PC-9 (cell line): ENCODE results near the gene KRT3. TPM values are rescaled to one million over a fixed set of nuclear protein-coding genes. Genes with fewer than 3 reads are reported as not detected.

Experiments
- BruUV-seq: library from RNA; stranded (reverse); fragments of 400-500 nt; replicated peaks from 2 replicates; lab custom pipeline; 2021; lab: Mats Ljungman, UMichigan
- CTCF ChIA-PET: fragments of 300-600 bp; sonication (Branson Sonifier 250); formaldehyde crosslinking; loops from one replicate; lab custom pipeline; 2022; ENCODE audit warnings: antibody characterized with exemption; lab: Charles Lee
- POLR2A ChIA-PET: fragments of 300-600 bp; sonication (Branson Sonifier 250); formaldehyde crosslinking; loops from one replicate; lab custom pipeline; 2022; ENCODE audit warnings: antibody characterized with exemption; ENCODE audit not compliant: unreplicated experiment; lab: Charles Lee
- DNase-seq, 2 experiments: peaks; one replicate each; pipeline versions ENCODE4 v3.0.0 to v3.0.0-alpha.2; 2015 to 2022; ENCODE audit warnings: mixed read lengths in 1 of 2
- H2AFZ ChIP-seq: fragments of 200-600 bp; sonication (generic); 2 replicates; pipeline ENCODE4 v1.8.1; 2017; ENCODE audit warnings: antibody characterized with exemption
- H3F3A ChIP-seq: fragments of 200-600 bp; sonication (generic); 2 replicates; pipeline ENCODE4 v1.8.1; 2017; ENCODE audit warnings: antibody characterized with exemption, mild to moderate bottlenecking, low read depth; ENCODE audit not compliant: insufficient read depth
- H3K27ac ChIP-seq: fragments of 200-600 bp; sonication (generic); 2 replicates; pipeline ENCODE4 v1.6.1; 2016; ENCODE audit warnings: mixed run types
- H3K27me3 ChIP-seq: fragments of 200-600 bp; sonication (generic); 2 replicates; pipeline ENCODE4 v1.6.1; 2016; ENCODE audit warnings: low read depth, mixed run types; ENCODE audit not compliant: insufficient read depth
- H3K36me3 ChIP-seq: fragments of 200-600 bp; sonication (generic); 2 replicates; pipeline ENCODE4 v1.6.1; 2016; ENCODE audit warnings: low read depth, mixed run types
- H3K4me1 ChIP-seq: fragments of 200-600 bp; sonication (generic); replicated peaks from 2 replicates; pipeline ENCODE4 v1.6.1; 2016; ENCODE audit warnings: mixed run types; ENCODE audit not compliant: insufficient read depth
- H3K4me2 ChIP-seq: fragments of 200-600 bp; sonication (generic); 2 replicates; pipeline ENCODE4 v1.6.1; 2017; ENCODE audit warnings: mixed run types
- H3K4me3 ChIP-seq: fragments of 200-600 bp; sonication (generic); 2 replicates; pipeline ENCODE4 v1.6.1; 2016; ENCODE audit warnings: mixed run types
- H3K79me2 ChIP-seq: fragments of 200-600 bp; sonication (generic); 2 replicates; pipeline ENCODE4 v1.6.1; 2017; ENCODE audit warnings: low read depth, mixed run types
- H3K9me2 ChIP-seq: fragments of 200-600 bp; sonication (generic); 2 replicates; pipeline ENCODE4 v1.8.1; 2017; ENCODE audit warnings: mild to moderate bottlenecking; ENCODE audit not compliant: insufficient read depth
- H3K9me3 ChIP-seq: fragments of 200-600 bp; sonication (generic); 2 replicates; pipeline ENCODE4 v1.8.1; 2016; ENCODE audit warnings: low read depth; ENCODE audit not compliant: insufficient read depth
- H4K20me1 ChIP-seq: fragments of 200-600 bp; sonication (generic); 2 replicates; pipeline ENCODE4 v1.8.1; 2017; ENCODE audit not compliant: insufficient read depth
- CTCF ChIP-seq: fragments of 200-600 bp; sonication (generic); conservative IDR thresholded peaks from 2 replicates; pipeline ENCODE4 v1.6.1; 2017; ENCODE audit warnings: mixed run types, antibody characterized with exemption, mild to moderate bottlenecking, moderate library complexity
- EZH2 ChIP-seq: fragments of 200-600 bp; sonication (generic); IDR thresholded peaks from 2 replicates; pipeline ENCODE4 v1.8.0; 2017; ENCODE audit warnings: antibody characterized with exemption, low read depth
- intact Hi-C: fragments of 100-400 bp; cut with micrococcal nuclease; formaldehyde crosslinking; loops from one replicate; pipeline ENCODE4 v1.10.0; 2022; ENCODE audit not compliant: unreplicated experiment
- total RNA-seq: library from RNA; stranded (reverse); gene quantifications from 2 replicates; pipeline ENCODE4 v1.2.3, GENCODE V29; 2021

Gene KRT3
- total RNA-seq, 1 experiment from 2014 or later = 0.24 TPM

- Histone ChIP-seq H3K9me2 (no peaks in the 10 kb centered on the region), H3K27me3 (no peaks in the 10 kb centered on the region), H3K4me3 (no peak overlapping the region), H3K36me3 (no peaks in the 10 kb centered on the region), H3K79me2 (no peaks in the 10 kb centered on the region), H3K27ac (peak overlapping the region; percentile 56), H2AFZ (no peak overlapping the region), H3K9me3 (no peaks in the 10 kb centered on the region), H3F3A (peaks cover 27% of the 10 kb centered on the region), H3K4me2 (peak overlapping the region; percentile 20), H4K20me1 (no peaks in the 10 kb centered on the region), H3K4me1 (peaks cover 48% of the 10 kb centered on the region)
- ChIA-PET POLR2A (no interaction called here), CTCF (interaction anchor here (0.6 kb wide), 1 partner anchor 422 kb away, joined by 13 read pairs; no protein-coding TSS in a partner anchor)
- TF ChIP-seq CTCF (no peak), EZH2 (no peak)
- intact Hi-C loops = no loop called here
- BruUV-seq = no TSS peak
- peak in 1 of 2 experiments; percentile 88 for DNase-seq
These were observed 1.2 kb downstream of the KRT3 start for GRCh38 chr12:52794479-52795331.

- Histone ChIP-seq H3K27me3 (no peaks in the 10 kb centered on the region), H3K4me1 (peaks cover 26% of the 10 kb centered on the region), H2AFZ (no peak overlapping the region), H3F3A (peaks cover 12% of the 10 kb centered on the region; the same call in 1 of the 2 replicates), H3K9me3 (no peaks in the 10 kb centered on the region), H4K20me1 (no peaks in the 10 kb centered on the region), H3K4me2 (no peak overlapping the region), H3K36me3 (no peaks in the 10 kb centered on the region), H3K9me2 (no peaks in the 10 kb centered on the region), H3K27ac (no peak overlapping the region), H3K4me3 (no peak overlapping the region), H3K79me2 (no peaks in the 10 kb centered on the region)
- no peak for TF ChIP-seq EZH2
- no peak for TF ChIP-seq CTCF
- no peak for DNase-seq
- no TSS peak for BruUV-seq
- ChIA-PET CTCF (no interaction called here), POLR2A (no interaction called here)
- intact Hi-C loops = no loop called here
These were observed 3.5 kb downstream of the KRT3 start for GRCh38 chr12:52792185-52793029.

GRCh38 chr12:52791271-52792184 is 4.4 kb downstream of the KRT3 start:
- TF ChIP-seq CTCF (no peak), EZH2 (no peak)
- CTCF ChIA-PET = no interaction called here
- H3K27me3 ChIP-seq = no peaks in the 10 kb centered on the region

More at GRCh38 chr12:52791271-52792184, 4.4 kb downstream of the KRT3 start:
- H3K4me3 ChIP-seq = no peak overlapping the region
- no peak for DNase-seq
- POLR2A ChIA-PET = no interaction called here
- no peaks in the 10 kb centered on the region for H3K36me3 ChIP-seq
- intact Hi-C loops = no loop called here
- no peaks in the 10 kb centered on the region for H3K9me3 ChIP-seq
- peaks cover 18% of the 10 kb centered on the region for H3K4me1 ChIP-seq
- H3K79me2 ChIP-seq = no peaks in the 10 kb centered on the region
- no peaks in the 10 kb centered on the region for H4K20me1 ChIP-seq
- BruUV-seq = no TSS peak
- peaks cover 12% of the 10 kb centered on the region; the same call in 1 of the 2 replicates for H3F3A ChIP-seq
- no peak overlapping the region for H3K4me2 ChIP-seq
- no peak overlapping the region for H3K27ac ChIP-seq
- no peak overlapping the region for H2AFZ ChIP-seq
- no peaks in the 10 kb centered on the region for H3K9me2 ChIP-seq
